ENCODE data around the gene CNOT6.
"Not testable (repeated sequence)": the region's sequence is repeated elsewhere in the genome, so short reads cannot be mapped to it uniquely, and the experiment has no call there.

CNOT6 gene

DNA sequence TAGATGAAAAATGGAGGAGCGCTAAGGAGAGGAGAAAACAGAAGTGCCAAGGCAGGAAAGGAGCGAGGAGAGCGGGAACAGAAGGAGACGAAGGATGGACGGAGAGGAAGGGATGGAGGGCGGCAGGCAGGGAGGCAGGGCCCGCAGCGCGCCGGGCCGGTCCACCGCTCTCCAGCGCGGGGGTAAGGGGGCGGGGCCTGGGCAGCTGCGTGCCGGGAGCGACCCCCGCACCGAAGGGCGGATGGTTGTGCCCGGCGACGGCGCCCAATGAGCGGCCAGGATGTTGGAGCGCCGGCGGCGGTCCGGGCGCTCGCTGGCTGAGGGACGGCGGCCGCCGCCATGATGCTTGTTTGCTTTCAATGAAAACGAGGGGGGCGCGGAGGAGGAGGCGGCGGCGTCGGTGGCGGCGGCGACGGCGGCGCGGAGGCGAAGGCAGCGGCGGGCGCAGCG, at the start of gene CNOT6:
CNOT6 (plus strand) TSS at position 320 of the 450 bp plus-strand sequence. CDS start 34,898 bp downstream, outside the sequence.
- peak; percentile 98 for DNase-seq (ENCODE audit: low spot score)

DNA sequence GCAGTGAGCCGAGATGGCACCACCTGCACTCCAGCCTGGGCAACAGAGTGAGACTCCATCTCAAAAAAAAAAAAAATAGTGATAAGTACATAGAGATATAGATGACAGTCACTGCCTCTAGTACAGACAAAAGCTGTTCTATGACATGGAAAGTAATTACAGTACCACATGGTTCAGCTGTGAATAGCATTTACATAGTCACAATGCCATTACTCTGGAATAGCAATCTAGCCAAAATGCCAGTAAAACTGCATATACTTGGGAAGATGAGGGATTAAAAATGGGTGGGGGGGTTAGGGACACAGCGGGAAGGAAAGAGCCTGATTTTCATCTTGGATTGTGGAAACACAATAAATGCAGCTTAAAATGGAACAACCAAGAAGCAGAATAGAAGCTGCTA, 39.4 kb upstream of the CNOT6 start:
- no peak for DNase-seq (ENCODE audit: low spot score)

DNA sequence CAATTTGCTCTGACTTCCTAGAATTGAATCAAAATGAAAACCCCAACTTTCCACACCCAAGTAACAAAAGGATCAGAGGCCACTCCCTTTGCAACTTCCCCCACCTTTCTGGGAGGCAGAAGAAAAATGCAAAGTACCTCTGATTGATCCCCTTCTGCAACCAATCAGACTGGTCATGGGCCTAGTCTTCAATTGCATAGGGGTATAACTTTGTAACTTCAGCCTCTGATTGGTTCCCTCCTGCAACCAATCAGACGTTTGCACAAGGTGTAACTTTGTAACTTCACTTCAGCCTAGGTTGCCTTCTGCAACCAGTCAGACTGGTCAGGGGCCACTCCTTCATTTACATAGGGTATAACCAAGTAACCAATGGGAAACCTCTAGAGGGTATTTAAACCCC, 38.3 kb upstream of the CNOT6 start:
- DNase-seq (ENCODE audit: low spot score) = no peak

DNA sequence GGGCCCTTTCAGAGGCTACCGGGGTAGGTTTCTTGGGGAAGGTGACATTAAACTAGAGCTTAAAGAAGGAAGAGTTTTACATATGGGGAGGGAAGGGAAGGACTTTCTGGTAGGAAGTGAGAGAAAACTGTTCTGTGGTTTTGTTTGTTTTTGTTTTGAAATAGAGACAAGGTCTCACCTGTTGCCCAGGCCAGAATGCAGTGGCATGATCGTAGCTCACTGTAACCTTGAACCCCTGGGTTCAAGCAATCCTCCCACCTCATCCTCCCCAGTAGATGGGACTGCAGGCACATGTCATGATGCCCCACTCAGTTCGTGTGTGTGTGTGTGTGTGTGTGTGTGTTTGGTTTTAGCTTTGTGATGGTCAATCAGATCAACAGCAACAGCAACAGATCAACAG, 37.4 kb upstream of the CNOT6 start:
- DNase-seq (ENCODE audit: low spot score) = no peak

DNA sequence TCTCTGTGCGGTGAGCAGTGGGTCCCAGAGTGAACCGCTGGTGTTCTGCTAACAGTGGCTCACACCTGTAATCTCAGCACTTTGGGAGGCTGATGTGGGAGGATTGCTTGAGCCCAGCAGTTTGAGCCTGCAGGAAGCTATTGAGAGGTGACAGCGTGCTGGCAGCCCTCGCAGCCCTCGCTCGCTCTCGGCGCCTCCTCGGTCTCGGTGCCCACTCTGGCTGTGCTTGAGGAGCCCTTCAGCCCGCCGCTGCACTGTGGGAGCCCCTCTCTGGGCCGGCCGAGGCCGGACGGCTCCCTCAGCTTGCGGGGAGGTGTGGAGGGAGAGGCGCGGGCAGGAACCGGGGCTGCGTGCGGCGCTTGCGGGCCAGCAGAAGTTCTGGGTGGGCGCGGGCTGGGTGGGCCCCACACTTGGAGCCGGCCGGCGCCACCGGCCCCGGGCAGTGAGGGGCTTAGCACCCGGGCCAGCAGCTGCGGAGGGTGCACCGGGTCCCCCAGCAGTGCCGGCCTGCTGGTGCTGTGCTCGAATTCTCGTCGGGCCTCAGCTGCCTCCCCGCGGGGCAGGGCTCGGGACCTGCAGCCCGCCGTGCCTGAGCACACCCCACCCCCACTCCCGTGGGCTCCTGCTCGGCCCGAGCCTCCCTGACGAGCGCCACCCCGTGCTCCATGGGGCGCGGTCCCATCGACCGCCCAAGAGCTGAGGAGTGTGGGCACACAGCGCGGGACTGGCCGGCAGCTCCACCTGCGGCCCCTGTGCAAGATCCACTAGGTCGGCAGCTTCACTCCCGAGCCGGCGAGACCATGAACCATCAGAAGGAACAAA, 35.1 kb upstream of the CNOT6 start:
- not testable (repeated sequence) for DNase-seq (ENCODE audit: low spot score)

DNA sequence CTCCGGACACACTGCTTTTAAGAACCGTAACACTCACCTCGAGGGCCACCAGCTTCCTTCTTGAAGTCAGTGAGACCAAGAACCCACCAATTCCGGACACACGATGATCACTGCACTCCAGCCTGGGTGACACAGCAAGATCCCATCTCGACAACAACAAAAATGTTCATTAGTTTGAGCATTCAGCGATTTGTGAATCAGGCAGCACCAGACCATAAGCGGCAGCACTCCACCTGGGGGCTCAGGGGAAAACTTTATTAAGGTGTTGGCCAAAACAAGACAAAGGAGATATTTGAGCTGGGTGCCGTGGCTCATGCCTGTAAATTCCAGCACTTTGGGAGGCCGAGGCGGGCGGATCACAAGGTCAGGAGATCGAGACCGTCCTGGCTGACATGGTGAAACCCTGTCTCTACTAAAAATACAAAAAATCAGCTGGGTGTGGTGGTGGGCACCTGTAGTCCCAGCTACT, 34.5 kb upstream of the CNOT6 start:
- DNase-seq (ENCODE audit: low spot score) = not testable (repeated sequence)

DNA sequence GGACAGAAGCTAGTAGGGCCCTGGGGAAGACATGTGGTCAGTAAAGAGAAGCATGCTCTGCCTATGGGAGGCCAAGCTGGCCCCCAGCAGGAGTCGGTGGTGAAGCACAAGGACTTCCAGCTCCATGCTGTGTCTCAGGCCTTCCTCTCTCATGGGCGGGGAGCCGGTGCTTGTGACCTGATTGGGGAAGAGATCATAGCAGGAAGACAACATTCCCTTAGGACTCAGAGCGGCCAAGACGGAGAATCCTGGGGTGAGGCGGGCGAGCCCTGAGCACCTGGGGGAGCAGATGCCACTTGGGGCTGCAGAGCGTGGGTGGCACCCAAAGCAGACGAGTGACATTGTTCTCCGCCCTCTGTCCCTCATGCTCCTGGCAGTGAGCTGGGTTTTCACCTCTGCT, 33.3 kb upstream of the CNOT6 start:
- DNase-seq (ENCODE audit: low spot score) = no peak

DNA sequence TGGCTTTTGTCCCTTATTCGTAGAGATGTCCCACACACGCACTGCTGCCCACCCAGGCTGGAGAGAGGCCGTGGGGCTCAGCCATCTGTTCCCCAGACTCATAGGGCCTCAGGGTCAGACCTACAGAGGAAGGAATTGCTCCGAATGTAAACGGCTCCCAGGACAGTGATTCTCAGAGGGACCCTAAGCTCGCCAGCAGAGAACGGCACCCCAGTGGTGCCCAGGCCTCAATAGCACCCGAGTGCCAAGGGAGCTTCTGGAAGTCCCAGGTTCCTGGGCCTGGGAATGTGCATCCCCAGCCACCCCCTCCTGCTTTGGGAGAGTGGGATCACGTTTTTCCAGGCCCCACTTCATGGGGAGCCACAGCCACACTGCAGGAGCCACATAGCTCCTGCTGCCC, 32.9 kb upstream of the CNOT6 start:
- no peak for DNase-seq (ENCODE audit: low spot score)

DNA sequence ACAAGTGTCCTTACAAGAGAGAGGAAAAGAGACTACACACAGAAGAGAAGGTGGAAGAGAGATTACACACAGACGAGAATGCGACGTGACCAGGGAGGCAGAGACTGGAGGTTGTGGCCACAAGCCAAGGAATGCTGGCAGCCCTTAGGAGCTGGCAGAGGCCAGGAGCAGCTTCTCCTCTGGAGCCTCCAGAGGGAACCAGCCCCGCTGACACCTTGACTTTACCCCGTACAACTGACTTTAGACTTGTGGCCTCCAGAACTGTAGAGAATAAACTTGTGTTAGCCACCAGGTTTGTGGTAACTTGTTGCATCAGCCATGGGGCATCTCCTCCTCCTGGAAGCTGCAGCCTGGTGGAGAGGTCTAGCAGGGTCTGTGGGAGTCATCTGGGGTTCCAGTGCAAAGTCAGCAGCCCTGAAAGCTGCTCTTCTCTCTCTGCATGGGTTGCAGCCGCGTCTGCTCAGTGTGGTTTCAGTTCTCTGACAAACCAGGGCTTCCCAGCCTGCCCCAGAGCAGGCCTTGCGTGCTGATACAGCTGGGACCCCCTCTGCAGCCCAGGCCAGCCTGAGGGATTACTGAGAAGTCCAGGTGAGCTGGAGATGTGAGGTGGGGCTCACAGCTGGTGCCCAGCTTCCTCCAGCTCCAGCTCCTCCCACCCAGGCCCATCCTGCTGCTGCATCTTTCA, 30.8 kb upstream of the CNOT6 start:
- DNase-seq (ENCODE audit: low spot score) = no peak

DNA sequence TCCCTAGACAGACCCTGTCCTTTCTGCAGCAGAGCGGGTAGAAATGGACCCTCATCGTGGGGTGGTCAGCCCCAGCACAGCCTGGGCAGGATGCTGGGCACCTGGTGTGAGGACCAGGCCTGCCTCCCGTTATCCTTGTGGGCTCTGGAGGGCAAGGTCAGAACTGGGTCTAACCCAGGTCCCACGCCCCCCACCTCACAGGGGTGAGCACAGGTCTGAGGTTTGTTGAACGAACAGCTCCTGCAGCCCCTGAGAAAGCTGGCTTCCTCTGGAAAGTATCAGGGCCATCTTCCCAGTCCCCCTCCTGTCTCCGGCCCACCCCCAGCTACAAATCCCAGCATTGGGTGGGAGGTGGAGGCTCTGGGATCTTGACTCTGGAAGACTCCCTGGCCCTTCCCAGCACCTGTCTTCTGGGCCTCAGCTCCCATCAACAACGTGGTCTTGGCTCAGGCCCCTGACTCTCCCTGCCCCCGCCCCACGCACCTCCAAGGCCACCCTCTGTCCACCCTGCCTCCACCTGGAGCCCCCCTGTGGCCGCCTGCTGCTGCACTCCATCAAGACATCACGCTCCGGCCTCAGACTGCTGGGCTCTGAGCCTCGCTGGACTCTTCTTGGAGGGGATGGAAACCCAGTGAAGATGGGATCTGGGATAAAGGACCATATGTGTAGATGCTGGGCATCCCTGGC, 30.1 kb upstream of the CNOT6 start:
- DNase-seq (ENCODE audit: low spot score) = no peak

DNA sequence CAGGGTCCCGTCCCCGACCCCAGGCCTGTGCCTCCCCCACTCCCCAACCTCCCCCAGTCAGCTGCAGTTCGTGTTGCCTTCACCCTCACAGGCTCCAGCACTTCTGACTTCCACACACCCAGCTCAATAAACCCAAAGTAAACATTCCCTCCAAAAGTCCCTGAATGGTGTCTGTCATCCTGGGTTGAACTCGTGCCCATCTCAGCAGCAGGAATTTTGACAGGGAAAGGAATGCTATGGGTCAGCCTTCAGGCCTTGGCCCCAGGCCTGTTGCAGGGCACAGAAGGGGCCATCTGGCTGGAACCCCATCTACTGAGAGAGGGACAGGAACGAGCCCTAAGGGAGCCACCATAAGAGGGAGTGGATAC, 29.6 kb upstream of the CNOT6 start:
- no peak for DNase-seq (ENCODE audit: low spot score)

DNA sequence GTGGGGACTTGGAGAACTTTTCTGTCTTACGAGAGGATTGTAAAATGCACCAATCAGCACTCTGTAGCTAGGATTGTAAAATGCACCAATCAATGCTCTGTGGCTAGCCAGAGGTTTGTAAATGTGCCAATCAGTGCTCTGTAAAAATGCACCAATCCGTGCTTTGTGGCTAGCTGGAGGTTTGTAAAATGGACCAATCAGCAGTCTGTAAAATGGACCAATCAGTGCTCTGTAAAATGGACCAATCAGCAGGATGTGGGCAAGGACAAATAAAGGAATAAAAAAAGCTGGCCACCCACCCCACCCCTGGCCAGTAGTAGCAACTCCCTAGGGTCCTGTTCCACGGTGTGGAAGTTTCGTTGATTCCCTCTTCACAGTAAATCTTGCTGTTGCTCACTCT, 29.1 kb upstream of the CNOT6 start:
- DNase-seq (ENCODE audit: low spot score) = not testable (repeated sequence)

DNA sequence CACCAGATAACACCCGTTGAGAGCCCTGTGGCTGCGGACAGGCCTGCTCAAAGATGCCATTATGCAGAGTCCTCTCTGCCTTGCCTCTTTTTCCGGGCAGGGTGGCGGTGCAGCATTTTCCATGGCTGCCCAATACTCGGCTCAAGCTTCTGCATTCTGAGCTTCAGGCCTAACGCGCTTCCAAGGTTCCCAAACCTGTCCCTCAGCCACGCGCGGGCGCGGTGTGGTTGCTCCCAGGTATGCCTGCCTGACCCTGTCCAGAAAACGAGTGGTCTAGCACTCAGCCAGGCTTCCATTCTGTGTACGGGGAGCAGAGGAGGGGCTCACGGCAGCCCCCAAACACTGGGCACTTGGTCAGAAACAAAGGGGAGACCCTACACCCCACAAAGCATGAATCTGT, 27.9 kb upstream of the CNOT6 start:
- no peak for DNase-seq (ENCODE audit: low spot score)

DNA sequence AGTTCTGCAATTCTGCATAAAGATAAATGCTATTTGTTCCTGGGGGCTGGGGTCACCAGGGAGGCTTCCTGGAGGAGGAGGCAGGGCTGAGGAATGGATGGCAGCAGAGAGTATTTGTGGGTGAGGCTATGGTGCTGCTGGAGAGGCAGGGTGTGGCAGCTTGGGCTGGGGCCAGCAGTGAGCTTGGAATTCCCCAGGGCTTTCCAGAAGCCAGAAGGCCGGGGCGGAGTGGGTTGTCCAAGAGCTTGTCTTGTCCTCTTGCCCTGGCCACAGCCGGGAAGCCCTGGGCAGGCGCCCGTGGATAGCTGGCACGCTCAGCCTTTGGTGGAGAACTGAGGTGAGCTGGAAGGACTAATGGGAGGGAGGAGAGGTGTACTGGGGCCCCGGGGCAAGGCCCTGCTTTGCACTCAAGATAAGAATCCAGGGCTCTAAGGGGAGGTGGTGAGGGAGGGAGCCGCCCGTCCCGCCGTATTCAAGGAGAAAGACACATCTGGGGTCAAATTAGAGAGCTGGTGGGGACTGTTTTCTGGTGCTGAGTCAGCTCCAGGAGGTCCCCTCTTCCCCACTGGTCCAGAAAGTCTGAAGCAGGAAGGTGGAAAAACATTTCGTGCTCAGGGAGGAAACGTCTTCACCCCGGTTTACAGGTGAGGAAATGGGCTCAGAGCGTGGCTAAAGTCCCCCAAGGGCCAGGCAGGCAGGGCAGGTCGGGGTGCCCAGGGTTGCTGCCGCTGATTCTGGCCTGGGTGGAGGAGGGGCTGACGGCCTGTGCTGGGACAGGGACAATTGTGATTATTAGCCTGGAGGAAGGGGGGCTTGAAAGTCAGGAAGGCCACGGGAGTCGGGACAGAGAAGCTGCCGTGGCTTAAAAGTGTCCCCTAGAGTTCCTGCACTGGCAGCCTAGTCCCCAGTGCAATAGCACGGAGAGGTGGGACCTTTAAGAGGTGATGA, 26.9 kb upstream of the CNOT6 start:
- DNase-seq (ENCODE audit: low spot score) = no peak

DNA sequence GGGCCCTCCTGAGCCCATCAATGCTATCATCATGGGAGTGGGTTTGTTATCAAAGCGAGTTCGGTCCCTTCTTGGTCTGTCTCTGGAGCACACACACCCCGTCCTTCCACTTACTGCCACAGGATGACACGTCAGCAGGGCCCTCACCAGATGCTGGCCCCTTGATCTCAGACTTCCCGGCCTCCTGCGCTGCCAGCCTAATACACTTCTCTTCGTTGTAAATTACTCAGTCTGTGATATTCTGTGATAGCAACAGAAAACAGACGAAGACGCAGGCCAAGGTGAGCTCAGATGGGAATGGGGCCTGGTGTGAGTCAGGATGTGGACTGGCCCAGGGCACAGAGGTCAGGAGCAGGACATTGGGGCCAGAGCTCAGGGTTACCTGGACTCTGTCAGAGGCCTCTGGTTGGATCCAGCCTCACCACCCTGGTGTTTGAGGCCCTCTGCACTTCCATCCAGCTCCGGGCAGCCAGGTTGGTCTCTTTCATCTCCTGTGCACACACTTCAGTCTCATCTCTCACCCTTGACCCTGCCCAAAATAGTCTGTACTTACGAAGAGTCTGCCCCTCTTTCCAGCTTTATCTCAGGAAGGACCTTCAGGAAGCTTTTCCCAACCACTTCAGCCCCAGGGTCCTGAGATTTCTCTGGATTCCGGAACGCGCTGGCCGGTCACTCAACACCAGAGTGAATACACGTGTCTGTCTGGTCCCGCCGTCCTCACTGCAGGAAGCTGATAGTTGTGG, 26.0 kb upstream of the CNOT6 start:
- no peak for DNase-seq (ENCODE audit: low spot score)

DNA sequence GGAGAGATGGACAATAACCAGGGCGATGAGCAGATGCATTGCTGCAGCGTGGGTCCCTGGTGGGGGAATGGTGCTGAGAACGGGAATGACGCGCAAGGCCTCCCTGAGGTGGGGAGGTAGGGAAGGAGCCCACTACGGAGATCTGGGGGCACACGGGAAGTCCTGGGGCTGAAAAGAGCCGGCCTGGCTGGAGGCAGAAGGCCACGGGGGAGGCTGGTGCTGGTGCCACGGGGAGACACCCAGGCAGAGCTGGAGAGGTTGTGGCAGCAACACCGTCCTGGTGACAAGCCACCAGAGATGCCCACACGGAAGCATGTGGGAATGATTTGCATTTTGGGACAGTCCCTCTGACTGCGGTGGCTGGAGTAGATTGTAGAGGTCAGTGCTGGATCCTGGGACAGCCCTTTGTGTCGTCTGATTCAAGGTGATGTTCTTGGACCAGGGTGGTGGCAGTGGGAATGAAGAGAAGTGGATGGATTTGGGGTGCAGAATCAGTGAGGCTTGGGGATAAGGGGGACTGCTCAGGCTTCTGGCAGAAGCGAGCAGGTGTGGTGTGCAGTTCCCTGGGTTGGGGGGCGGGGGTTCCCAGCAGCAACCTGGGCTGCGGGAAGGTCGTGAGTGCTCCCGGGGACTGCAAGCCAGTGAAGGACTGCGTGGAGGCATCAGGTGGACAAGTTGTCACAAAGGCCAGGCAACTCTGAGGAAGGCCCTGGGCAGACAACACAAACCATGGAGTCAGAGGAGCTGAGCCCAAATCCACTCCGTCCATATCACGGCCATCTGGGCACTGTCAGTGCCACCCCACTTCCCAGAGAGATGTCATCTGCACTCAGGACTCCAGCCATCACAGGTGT, 25.2 kb upstream of the CNOT6 start:
- no peak for DNase-seq (ENCODE audit: low spot score)

DNA sequence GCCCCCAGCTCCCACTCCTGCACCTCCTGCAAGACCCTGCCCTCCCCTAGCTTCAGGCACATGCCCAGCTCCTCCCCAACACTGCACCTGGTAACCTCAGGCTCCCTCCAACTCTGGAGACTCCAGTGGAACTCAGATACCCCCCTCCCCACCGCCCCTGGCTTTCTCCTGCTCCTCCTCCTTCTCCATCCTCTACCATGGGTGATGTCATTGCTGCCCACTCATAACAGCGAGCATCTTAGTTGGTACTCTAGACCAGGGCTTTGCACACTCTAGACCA, 24.7 kb upstream of the CNOT6 start:
- DNase-seq (ENCODE audit: low spot score) = no peak

DNA sequence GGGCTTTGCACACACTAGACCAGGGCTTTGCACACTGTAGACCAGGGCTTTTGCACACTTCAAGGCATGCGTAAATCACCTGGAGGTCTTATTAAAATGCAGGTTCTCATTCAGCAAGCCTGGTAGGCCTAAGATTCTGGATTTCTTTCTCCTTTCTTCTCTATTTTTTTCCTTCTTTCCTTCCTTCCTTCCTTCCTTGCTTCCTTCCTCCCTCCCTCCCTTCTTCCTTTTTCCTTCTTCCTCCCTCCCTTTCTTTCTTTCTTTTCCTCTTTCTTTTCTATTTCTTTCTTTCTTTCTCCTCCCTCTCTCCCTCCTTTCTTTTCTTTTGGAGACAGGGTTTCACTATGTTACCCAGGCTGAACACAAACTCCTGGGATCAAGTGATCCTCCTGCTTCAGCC, 24.3 kb upstream of the CNOT6 start:
- DNase-seq (ENCODE audit: low spot score) = no peak

DNA sequence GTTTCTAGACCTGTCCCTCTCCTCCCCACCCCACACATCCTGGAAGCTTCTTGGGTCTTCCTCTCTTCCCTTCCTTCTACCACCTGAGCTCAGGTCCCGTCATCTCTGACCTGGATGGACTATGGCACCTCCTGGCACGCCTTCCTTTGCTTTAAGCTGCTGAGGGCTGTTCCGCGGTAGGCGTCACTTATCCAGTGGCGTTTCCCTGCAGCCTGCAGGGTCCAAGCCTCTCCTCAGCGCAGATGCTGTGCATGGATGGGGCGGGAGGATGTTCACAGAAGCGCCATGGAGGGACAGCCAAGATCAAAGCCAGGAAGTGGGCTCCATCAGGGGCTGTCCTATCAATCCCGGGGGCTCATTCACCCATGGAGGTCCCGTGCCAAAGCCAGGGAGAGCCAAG, 23.8 kb upstream of the CNOT6 start:
- no peak for DNase-seq (ENCODE audit: low spot score)

DNA sequence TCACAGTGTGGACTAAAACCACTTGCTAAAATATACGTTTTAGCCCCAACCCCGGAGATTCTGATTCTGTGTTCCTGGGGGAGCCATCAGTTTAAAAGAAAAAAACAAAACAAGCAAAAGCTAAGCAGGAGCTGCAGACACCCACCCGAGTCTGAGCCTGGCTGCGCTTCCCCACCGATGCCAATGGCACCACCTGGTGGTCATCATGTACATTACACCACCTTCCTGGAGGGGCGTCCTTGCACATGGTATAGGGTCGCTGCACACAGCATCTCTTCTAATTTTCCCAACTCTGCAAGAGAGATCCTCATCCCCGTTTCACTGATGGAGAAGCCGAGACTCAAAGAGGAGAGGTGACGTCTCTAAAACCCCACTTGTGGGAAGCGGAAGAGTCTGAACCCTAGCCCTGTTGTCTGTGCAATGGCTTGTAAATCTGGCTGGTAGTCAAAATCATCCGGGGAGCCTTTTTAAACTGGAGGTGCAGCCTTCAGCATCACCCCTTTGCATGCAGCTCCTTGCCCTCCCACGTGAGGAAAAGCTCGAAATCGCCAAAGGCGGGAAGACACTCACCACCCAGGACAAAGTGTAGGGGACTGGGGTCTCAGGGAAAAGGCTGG, 23.1 kb upstream of the CNOT6 start:
- peak; percentile 77 for DNase-seq (ENCODE audit: low spot score)

Data from germinal center (tissue), 1 donor.